Sigmoid colon (tissue), 4 donors: Measurements from ENCODE around the gene SMTNL2.

Source experiments
- CTCF ChIP-seq, 4 experiments: fragments of 450-650 bp in 3 of 4; fragments of 200-600 bp in 1 of 4; IDR thresholded peaks; one replicate each; pipeline ENCODE4 v1.5.1; 2016 to 2019; ENCODE audit warnings: antibody characterized with exemption in 4 of 4, mild to moderate bottlenecking in 3 of 4, moderate library complexity in 2 of 4
- EP300 ChIP-seq, 4 donors: sonication (generic); formaldehyde crosslinking; IDR thresholded peaks; one replicate each; pipeline ENCODE4 v1.6.1; 2017; ENCODE audit warnings: antibody characterized with exemption in 4 of 4

DNA sequence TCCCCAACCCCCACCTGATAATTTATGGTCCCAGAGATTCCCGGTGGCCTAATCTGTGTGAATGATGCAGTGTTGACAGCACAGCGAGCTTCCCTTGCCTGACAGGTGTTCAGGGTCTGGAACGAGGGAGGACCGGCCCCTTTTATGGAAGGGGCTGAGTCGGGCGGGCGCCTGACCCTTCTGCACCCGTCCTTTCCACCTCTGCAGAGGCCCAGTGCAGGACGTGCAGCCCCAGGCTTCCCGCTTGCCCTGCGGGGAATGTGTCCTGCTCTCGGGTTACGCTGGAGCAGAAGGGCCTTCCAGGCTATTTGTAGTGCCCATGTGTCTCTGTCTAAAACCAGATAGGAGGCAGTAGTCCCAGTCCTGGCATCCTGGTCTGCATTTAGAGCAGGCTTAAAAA lies 16.2 kb downstream of the SMTNL2 start:
- TF ChIP-seq CTCF (IDR thresholded peaks at IDR 0.05), result no peak
- no peak for TF ChIP-seq EP300 (IDR thresholded peaks at IDR 0.05)
